ENCODE data around the gene SAPCD2.

SAPCD2 gene

DNA sequence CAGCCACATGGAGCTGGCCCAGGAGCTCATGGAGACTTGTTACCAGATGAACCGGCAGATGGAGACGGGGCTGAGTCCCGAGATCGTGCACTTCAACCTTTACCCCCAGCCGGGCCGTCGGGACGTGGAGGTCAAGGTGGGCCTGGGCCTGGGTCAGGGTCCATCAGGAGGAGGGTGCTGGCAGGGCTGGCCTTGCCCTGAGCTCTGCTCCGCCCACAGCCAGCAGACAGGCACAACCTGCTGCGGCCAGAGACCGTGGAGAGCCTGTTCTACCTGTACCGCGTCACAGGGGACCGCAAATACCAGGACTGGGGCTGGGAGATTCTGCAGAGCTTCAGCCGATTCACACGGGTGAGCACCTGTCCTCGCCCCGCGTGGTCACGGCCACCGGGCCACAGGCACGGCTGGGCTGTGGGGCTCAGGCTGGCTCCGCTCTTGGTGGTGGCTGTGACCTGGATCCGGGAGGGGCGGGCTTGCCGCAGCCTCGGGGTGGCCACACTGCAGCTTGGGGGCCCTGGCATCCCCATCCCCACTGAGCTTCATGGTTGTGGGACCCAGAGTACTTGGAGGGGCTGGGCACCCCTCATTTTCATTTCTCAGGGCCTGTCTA, 37.1 kb upstream of the SAPCD2 start:
- no peak for DNase-seq

DNA sequence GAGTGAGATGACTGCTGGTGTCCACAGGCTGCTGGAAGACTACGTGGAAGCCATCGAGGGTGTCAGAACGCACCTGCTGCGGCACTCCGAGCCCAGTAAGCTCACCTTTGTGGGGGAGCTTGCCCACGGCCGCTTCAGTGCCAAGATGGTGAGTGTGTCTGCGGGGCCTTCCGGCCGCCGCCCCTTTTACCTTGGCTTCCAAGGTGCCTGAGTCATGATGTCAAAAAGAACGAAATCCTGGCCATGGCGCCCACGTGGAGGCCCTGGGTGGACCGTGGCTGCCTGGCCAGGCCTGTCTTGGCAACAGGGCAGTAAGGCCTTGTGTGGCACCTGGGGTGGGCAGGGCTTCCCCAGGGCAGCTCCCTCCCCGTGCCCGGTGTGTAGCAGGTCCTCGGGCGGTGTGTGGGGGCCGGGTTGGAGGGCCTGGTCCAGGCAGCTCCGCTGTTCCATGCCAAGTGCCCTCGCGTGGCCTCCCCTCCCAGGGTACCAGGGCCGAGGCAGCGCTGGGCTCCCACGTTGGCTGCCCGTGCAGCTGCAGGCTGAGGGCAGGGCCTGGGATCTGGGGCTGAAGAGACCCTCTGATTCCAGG, 36.4 kb upstream of the SAPCD2 start:
- no peak for DNase-seq

GRCh38 chr9:137105814-137106661, 35.7 kb upstream of the SAPCD2 start:
- DNase-seq: no peak

DNA sequence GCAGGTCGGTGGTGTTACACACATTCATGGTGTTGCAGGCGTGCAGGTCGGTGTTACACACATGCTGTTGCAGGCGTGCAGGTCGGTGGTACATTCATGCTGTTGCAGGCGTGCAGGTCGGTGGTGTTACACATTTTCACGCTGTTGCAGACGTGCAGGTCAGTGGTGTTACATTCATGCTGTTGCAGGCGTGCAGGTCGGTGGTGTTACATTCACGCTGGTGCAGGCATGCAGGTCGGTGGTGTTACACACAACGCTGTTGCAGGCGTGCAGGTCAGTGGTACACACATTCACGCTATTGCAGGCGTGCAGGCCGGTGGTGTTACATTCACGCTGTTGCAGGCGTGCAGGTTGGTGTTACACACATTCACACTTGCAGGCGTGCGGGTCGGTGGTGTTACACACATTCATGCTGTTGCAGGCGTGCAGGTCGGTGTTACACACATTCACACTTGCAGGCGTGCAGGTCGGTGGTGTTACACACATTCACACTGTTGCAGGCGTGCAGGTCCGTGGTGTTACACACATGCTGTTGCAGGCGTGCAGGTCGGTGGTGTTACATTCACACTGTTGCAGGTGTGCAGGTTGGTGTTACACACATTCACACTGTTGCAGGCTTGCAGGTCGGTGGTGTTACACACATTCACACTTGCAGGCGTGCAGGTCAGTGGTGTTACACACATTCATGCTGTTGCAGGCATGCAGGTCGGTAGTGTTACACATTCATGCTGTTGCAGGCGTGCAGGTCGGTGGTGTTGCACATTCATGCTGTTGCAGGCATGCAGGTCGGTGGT, 33.0 kb upstream of the SAPCD2 start:
- DNase-seq: no peak

DNA sequence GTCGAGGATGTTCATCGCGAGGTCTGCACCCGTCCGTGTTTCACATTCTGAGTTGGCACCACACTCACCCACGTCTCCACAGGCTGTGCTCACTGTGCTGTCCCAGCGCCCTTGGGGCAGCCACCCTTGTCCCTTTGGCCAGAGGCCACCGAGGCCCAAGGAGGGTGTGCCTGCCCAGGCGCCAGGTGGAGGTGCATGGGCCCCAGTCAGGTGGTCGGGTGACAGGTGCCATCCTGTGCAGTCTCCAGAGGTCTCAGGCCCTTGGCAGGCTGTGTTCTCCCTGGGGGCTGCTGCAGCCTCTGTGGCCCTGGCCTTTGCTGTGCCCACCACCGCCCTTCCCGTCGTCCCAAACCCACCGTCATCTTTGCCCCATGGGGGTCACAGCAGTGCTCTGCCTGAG, 28.9 kb upstream of the SAPCD2 start:
- DNase-seq: no peak

GRCh38 chr9:137097761-137098462, 27.6 kb upstream of the SAPCD2 start:
- no peak for DNase-seq

DNA sequence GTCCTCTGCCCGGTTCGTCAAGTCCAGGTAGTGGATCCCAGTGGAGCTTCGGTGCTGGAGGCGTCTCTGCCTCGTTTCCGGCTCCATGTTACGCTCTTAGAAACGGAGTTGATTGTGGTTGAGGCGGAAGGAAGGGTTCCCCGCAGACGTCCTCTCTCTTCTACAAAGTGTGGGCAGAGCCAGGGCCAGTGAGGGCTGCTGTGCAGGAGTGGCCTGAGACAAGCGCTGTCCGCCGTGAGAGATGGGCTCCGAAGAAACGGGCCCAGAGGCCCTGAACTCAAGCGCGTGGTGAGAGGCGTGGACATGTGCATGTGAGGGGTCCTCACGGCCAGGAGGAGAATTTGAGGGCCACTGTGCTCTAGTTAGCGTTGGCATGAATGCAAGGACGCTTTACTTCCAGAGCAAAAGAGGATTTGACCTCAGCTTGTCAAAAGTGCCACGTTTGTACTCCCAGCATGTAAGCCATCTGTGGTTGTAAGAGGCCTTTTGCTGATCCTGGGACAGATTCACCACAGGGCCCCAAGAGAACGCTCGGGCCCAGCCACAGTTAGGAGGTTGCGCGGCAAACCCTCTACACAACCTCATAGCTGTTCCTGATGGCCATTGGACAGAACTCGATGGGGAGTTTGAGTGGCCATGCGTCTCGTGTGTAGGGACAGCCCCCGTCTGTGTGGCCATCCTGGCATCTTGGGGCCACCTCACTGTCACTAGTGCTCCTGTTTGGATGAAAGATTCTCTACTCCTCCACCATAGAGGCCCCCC, 26.6 kb upstream of the SAPCD2 start:
- no peak for DNase-seq

GRCh38 chr9:137095664-137096517, 25.5 kb upstream of the SAPCD2 start:
- no peak for DNase-seq

- no peak for DNase-seq
Measured at GRCh38 chr9:137089232-137089947, 19.0 kb upstream of the SAPCD2 start.

GRCh38 chr9:137088121-137088520, 17.8 kb upstream of the SAPCD2 start:
- no peak for DNase-seq

GRCh38 chr9:137087409-137087925, 17.1 kb upstream of the SAPCD2 start:
- DNase-seq: no peak

- peak; percentile 90 to 96 for DNase-seq
Measured at GRCh38 chr9:137086531-137087408, 16.4 kb upstream of the SAPCD2 start, which contains the start of gene MAN1B1. TSS of gene MAN1B1 (plus strand) at chr9:137086985. CDS start at chr9:137087000, 15 bp downstream.

DNA sequence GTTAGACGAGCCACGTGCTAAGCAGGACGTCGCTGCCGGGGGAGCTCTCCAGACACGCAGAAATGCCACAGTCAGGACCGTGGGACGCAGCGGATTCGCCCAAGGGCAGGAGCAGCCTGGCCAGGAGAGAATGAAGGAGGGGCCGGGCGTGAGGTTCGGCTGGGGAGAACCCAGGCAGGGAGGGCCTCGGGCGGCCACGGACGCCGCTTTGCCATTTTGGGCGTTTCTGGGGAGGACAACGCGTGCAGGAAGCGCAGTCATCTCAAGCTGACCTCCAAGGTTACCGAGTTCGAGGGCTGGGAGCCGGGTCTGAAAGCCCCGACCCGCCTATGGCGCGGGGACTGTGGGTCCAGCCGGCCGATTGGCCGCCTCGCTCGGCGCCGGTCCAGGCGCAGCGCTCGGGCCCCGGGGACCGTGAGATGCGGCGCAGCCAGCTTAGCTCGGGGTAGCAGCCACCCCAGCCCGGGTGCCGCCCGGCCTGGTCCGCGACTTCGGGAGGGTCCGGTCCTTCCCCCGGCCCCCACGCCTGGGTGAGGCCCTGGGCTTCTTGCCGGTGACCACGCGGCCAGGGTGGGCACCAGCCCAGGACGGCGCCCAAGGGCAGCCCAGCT, 15.7 kb upstream of the SAPCD2 start:
- DNase-seq: no peak

- peak in 1 of 2 experiments; percentile 27 for DNase-seq
Measured at GRCh38 chr9:137084526-137084925, 14.2 kb upstream of the SAPCD2 start.

- no peak for DNase-seq
Measured at GRCh38 chr9:137083394-137084004, 13.1 kb upstream of the SAPCD2 start.

DNA sequence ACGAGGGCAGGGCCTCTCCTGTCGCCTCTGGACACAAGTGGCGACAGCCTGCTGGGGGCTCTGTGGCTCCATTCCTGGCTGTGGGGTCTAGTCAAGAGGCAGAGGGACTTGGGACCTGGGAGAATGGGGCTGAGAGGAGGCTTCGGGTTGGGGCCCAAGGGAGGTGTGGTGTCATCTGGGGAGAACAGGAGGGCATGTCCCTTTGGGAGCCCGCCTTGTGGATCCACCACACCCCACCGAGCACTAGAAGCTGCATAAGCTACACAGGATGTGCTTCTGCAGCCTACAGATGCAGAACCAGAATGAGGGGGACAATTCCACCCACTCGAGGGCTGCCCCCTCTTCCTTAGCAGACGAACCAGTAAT, 12.6 kb upstream of the SAPCD2 start:
- DNase-seq: no peak

GRCh38 chr9:137082222-137082924, 12.0 kb upstream of the SAPCD2 start:
- DNase-seq: no peak

All from NCI-H187 (cell line).